DOHH2 (cell line): ENCODE data around the gene TCF20.

Experiments used
- EZH2phosphoT487 ChIP-seq: fragments of 200-600 bp; sonication (generic); IDR thresholded peaks from 2 replicates; pipeline ENCODE4 v1.6.1; 2017; ENCODE audit warnings: borderline replicate concordance, mild to moderate bottlenecking, antibody characterized with exemption, low read length, moderate library complexity, mixed read lengths
- TF ChIP-seq, protein P1 (sequence below): fragments of 200-600 bp; sonication (generic); IDR thresholded peaks from one replicate; pipeline ENCODE4 v1.5.1; 2014; ENCODE audit warnings: antibody characterized with exemption, mild to moderate bottlenecking, low read depth, low read length; ENCODE audit not compliant: poor library complexity, severe bottlenecking

DNA sequence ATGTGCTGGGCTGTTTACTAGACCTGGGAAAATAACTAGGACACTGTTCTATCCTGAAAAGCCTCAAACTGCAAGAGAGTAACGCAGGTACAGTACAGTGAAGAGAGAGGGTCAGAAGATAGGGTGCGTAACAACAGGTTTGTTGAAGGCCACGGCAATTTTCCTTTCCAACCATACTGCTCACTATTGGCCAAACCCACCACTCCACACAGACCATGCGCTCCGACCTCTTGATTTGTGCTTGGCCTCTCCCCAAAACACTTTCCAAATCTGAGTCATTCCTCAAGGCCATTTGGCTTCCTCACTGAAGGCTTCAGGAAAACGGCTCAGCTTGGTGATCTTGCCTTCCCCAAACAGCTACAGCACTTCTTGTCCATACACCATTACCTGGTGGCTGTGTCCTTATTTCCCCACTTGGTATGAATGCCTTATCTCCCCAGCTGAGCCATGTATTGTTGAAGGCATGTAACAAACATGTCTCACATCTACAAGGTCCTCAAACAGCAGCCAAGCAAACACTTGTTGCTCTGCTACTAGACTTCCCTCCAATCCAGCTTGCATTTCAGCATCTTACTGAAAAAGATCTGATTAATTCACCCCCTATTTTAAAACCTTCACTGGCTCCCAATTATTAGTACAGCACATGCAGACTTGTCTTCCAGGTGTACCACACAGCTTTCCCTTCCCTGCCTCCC, 40.9 kb downstream of the TCF20 start:
- TF ChIP-seq, protein P1, sequence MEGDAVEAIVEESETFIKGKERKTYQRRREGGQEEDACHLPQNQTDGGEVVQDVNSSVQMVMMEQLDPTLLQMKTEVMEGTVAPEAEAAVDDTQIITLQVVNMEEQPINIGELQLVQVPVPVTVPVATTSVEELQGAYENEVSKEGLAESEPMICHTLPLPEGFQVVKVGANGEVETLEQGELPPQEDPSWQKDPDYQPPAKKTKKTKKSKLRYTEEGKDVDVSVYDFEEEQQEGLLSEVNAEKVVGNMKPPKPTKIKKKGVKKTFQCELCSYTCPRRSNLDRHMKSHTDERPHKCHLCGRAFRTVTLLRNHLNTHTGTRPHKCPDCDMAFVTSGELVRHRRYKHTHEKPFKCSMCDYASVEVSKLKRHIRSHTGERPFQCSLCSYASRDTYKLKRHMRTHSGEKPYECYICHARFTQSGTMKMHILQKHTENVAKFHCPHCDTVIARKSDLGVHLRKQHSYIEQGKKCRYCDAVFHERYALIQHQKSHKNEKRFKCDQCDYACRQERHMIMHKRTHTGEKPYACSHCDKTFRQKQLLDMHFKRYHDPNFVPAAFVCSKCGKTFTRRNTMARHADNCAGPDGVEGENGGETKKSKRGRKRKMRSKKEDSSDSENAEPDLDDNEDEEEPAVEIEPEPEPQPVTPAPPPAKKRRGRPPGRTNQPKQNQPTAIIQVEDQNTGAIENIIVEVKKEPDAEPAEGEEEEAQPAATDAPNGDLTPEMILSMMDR: no peak
- TF ChIP-seq EZH2phosphoT487: no peak
